Left renal pelvis (tissue), 4 donors: ENCODE results near the gene ACSL4. TPM values are rescaled to one million over a fixed set of nuclear protein-coding genes. Genes with fewer than 3 reads are reported as not detected.
"Not testable (repeated sequence)": the region's sequence is repeated elsewhere in the genome, so short reads cannot be mapped to it uniquely, and the experiment has no call there.

Source experiments
- DNase-seq, 4 donors: peaks; one replicate each; pipeline ENCODE4 v3.0.0-alpha.2; 2013; ENCODE audit warnings: low read depth in 4 of 4, low spot score in 3 of 4
- polyA plus RNA-seq, 4 donors: library from polyadenylated mRNA; unstranded; fragments of 120-200 nt; gene quantifications; one replicate each; pipeline ENCODE4 v1.2.1, GENCODE V29; 2013; ENCODE audit not compliant: insufficient read length in 4 of 4

Gene ACSL4
- polyA plus RNA-seq, 4 donors, result 16.5 to 71.9 (median 51.5) TPM

DNA sequence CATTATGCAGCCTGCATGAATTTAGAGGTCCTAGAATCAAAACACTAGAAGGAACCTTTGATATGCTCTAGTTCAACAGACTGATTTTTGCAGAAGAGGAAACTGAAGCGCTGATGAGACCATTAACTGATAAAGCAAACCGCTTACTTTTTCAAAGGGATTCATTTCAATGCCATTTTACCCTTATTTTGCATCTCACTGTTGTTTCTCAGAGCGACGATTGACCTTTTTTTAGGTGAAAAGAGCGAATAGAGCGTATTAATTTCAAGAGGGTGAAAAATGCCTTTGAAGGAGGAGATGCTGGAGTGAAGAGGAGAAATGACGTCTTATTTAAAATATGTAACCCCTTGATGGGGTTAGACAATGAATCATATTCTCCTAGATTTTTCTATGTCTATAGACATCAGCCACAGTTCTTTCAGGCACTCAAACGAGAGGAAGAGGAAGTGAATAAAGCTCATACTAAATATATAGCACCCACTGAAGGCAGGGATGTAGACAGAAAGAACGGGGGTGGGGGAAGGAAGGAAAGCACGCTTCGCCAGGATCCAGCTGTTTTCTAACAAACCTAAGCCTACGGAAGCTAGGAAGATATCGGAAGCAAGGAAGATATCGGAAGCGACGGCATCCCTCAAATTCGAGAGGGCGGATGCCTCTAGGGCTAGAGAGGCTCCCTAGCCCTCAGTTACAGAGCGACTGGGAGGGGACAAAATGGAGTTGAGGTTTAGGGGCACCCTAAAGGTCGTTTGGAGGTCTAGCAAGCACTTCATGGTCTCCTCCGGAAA is 848 bp downstream of the ACSL4 start:
- DNase-seq, result no peak

DNA sequence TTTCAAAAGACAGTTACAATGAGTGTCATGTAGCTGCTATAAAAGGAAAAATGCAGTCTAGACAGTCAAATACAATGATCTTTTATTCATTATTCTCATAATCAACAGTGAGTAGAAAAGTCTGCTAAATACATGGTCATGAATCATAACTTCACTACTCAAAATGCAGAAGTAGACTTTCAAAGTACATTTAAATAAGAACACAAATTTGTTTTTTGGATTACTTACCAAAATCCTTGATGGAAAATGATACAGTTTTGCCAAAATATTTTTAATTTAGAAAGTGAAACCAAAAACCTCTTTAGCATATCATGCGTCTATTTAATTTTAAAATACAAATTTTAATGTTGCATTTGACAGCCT is 4.9 kb downstream of the ACSL4 start:
- DNase-seq, result no peak

DNA sequence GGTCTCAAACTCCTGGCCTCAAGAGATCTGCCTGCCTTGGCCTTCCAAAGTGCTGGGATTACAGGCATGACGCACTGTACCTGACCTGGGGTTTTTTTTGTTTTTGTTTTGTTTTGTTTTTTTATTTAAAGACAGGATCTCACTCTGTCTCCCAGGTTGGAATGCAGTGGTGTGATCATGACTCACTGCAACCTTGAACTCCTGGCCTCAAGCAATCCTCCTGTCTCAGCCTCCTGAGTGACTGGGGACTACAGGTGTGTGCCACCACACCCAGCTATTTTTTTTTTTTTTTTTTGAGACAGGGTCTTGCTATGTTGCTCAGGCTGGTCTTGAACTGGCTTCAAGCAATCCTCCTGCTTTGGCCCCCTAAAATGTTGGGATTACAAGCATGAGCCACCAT is 8.1 kb downstream of the ACSL4 start:
- DNase-seq, result not testable (repeated sequence)

DNA sequence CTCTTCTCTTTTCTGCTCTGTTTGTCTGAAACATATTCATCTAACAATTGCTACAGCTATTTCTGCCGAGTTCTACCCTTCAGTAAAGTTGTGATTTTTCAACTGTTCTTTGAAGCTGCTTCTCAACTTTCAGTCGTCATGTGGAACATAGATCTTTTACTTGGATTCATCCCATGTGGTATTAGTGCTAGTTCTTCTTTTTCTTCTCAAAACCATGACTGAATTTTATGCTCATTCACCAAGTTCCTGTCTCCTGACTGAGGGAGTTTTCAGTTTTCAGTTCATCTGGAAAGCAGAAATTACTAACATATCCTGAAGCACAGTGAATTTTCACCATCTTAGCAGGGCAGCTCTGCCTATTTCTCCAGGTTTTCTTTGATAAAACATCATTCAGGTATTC is 12.1 kb downstream of the ACSL4 start:
- no peak for DNase-seq

DNA sequence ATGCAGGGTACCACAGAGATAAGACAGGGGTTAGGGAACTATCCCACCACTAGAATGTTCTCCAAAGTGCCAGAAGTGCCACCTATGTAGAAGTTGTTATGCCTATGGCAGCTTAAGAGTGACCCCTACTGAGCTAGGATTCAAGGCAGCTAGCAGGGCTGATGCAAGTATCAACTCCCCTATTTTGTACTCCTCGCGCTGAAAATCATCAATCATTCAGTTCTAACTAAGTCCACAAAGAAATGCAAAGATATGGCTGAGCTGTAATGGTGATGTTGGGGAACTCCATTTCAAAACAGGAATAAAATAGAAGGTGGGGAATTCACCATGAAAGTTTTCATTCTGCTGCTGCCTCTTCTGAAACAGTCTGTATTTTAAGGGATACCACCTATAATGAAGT is 13.8 kb downstream of the ACSL4 start:
- DNase-seq, result no peak

DNA sequence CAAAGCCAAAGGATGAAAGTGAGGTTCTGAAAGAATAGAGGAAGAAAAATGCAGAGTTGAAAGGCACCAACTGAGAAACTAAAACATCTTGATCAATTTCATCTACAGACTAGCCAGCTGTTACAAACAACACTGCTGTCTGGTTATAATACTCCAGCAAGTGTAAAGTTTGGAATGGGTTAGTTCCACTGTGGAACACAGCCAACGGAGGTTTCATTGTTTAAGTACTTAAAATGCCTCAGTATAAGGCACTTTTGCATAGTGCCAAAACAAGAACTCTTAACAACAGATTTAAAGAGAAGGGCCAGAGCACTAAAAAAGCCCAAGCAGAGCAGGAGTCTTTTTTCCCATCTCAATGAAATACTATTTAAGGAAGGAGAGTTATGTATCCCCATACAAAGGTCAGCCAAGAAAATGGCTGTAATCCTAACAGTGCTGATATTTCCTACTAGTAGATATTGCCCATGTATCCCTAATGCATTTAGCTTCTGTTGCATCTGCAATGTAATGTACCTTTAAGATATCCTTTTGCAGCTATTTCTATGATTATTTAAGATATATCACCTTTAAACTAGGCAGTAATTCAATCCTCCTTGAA is 16.5 kb downstream of the ACSL4 start:
- no peak for DNase-seq

DNA sequence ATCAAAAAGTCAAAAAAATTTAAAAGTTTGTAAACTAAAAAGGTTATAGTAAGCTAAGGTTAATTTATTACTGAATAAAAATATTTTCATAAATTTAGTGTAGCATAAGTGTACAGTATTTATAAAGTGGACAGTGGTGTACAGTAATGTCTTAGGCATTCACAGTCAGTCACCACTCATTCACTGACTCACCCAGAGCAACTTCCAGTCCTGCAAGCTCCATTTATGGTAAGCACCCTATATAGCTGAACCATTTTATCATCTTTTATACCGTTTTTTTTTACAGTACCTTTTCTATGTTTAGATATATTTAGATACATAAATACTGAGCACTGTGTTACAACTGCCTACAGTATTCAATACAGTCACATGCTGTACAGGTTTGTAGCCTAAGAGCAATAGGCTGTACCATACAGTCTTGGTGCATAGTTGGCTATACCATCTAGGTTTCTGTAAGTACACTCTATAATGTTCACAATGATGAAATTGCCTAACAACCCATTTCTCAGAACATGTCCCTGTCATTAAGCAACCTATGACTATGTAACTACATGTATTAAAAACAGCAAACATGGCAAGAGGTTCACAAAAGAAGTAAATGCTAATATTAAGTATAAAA is 18.6 kb downstream of the ACSL4 start:
- no peak for DNase-seq

DNA sequence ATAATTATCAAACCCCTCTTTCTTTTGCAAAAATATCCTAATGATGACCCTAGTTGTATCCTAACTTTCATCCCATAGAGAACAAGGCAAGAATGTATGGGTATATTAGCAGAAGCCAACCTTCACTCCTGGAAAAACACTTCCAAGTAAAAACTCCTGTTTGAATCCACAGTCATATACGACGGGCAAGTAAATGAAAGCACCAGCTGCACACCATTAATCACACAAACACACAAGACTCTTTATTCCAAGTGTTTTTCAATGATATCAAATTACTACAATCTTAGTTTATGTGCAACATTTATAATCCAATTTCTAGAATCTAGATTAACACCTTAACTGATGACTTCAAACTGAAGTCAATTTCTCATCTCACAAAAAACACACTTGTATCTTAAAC is 22.9 kb downstream of the ACSL4 start:
- DNase-seq, result no peak

DNA sequence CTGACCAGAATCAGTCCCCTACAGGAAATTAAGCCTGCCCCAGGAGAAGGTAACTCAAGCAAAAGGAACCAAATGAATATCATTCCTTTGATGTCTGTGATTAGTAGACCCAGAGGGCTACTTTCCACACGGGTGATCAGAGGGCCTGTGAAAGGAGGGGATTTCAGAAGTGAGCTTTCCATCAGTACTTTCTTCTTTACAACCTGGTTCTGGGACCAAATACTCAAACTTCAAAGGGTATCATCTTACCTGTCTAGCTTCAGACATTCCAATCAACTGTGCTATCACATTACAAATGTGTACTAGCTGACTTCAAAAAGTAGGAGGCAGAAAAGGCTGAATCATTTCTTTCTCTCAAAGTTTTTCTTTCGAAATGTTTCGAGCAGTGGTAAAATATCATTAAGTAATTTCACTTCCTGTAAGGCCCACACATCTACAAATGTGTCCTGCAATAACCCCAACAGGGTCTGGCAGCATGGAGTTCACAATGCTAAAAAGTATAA is 23.9 kb downstream of the ACSL4 start:
- DNase-seq, result no peak

DNA sequence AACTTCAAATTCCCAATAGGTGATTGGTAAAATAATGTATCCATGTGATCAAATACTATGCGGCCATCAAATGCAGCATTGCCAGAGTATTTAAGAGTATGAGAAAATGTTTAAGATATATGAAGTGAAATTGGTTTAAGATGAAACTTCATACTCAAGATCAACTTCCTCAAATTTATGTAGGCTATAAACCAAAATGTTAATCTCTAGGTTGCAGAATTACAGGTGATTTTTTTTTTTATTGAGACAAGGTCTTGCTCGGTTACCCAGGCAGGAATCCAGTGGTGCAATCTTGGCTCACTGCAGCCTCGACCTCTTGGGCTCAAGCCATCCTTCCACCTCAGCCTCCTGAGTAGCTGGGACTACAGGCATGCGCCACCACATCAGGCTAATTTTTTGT is 25.3 kb downstream of the ACSL4 start:
- DNase-seq, result no peak

DNA sequence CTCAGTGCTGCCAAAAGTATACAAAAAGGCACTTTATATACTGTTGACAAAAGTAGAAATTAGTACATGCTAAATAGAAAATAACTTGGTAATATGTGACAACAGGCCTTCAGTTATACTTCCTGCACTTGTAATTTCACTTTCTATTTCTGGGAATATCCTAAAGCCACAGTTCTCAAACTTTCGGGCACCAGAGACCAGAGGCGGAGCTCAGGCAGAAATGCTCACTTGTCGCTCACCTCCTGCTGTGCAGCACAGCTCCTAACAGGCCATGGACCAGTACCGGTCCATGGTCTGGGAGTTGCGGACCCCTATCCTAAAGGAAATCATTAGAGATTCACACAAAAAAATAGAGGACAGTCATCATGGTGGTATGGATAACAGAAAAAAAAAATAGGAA is 25.7 kb downstream of the ACSL4 start:
- DNase-seq, result no peak

DNA sequence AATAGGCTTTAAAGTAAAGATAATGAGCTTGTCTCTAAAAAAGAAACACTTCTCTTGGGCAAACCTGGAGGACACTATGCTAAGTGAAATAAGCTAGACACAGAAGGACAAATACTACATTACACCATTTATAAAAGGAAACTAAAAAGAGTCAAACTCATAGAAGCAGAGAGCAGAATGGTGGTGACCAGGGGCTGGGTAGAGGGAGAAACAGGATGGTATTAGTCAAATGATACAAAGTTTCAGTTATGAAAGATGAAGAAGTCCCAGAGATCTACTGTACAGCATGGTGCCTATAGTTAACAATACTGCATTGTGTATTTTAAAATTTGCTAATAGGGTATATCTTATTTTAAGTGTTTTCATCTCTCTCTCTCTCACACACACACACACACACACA is 28.5 kb downstream of the ACSL4 start:
- no peak for DNase-seq

DNA sequence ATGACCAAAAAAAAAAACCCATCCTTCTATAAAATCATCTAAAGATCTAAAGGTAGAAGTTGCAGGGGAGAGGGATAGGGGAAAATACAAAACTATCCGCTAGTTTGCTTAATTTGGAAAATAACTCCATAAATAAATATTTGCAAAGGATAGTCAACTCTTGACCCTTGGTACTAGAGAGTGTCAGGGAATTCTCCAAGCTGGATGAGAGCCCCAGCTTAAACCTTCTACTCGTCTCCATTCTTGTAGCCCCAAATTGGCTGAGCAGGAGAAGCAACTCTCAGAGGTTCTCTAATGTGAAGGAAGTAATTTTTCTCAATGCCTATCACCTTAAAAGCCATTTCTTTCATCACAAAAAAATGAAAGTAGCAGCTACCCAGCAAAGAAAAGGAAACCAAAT is 35.2 kb downstream of the ACSL4 start:
- DNase-seq, result no peak

DNA sequence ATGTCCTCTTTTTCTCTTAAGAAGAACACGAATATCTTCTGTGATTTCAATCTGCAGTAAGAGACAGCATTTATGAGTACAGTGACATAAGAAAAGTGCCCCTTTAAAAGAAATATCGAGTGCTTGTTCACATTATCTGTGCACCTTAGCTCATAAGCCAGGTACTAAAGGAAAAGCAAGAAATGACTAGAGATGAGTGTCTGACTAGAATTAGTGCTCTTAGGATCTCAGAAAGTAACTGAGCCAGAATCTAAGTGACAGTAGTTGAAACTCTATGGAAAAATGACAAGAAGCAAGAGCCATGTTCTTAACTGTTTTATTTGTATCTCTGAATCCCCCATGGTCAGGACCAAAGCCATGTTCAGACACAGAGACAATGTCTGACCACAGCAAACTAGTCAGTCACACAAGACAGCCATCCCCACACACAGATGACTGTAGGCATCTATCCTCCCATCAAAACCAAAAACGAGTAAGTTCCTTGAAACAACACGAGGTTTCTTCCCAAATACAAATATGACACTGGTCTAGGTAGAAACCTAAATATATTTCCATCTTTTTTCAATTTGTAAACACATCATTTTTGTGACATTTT is 36.8 kb downstream of the ACSL4 start:
- no peak for DNase-seq

DNA sequence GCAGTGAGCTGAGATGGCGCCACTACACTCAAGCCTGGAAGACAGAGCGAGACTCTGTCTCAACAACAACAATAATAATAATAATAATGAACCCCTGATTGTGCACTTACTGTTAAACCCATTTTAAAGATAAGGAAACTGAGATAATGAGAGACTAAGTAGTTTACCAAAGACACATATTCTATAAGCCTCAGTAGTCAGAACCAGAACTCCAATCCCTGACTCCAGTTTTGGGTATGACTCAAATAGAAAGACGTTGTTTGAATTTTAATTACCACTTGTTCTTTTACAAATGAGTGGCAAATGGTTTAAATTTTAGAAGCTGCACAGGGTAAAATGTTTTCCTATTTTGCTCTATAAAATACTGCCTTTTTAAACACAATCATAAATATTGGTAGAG is 37.4 kb downstream of the ACSL4 start:
- no peak for DNase-seq

DNA sequence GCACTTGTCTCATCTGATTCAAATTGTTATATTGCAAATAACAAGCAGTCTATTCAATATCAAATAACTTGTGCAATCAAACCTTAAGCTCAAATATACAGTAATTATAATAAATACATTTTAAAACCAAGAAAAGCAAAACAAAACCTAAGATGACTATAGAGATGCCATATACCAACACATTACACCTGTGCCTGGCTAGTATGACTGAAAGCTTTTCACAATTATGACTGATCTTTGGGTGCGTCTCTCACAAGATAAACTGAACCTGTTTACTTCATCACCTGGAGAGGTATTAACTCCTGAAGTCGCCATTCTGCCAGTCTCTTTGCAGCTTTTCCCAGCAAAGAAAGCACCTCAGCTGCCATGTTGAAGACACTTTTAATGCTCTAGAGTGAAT is 41.3 kb downstream of the ACSL4 start:
- DNase-seq, result no peak

DNA sequence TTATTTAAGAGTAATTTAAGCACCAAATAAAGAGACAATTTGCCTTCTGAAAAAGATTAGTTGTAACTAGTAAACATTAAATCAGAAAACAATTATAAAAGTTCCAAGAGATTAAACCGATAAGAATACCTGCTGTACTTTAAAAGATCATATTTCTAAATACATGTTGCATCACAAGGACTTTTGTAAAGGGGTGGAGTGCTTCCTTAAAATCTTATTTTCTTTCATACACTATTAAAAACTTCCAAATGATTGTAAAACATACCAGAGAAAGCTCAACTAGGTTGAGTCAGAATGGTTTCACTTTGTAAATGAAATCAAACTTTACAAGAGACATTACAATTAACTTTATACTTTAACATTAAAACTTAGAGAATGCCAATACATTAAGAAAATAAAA is 41.8 kb downstream of the ACSL4 start:
- no peak for DNase-seq

DNA sequence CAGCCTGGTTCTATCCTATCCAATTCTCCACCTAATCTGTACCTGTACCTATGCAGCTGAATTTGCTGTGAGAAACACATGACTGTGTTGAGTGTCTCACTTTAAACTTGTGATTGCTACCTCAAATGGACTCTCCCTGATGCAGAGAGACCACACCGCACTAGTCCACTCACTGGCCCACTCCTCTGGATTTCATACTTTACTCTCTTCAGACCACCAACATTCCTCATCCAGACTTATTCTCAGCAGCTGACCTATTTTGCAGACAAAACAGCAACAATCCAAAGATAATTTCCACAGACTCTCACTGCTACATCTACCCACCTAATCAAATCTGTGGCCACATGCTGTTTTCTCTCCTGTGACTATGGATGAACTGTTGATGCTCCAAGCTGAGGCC is 45.2 kb downstream of the ACSL4 start:
- no peak for DNase-seq

DNA sequence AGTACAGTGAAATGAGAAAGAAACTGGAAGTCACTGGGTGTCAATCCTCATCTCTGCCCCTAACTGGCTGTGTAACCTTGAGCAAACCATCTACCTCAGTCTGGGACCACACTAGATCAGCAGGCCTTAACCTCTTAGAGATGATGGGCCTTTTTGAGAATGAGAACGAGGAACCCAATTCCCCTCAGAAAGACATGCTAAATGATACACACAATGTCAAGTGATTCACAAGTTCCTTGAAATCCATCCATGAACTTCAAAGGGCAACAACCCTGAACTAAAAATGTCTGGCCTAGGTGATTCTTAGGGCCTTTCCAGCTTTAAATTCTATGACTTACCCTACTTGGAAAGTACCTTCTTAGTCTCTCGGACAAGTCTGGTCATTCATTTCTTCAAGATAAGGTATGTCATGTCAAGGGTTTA is 47.4 kb downstream of the ACSL4 start:
- DNase-seq, result no peak

DNA sequence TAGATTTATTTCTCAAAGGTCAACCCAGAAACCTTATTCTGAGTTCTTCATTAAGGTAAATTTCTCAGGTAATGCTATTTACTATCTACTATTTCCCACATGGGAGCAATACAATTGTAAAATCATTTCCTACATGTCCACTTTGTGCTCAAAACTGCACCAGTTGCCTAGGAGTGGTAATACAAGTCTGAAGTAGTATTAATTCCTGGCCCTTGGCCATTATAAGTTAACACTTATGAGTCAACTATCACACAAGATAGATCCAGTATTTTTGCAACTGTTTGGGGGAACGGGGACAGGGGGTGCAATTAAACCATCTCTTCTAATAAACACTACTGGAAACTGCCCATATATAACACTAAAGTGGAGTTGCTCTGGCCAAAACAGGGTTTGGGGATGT is 48.9 kb downstream of the ACSL4 start:
- DNase-seq, result no peak

DNA sequence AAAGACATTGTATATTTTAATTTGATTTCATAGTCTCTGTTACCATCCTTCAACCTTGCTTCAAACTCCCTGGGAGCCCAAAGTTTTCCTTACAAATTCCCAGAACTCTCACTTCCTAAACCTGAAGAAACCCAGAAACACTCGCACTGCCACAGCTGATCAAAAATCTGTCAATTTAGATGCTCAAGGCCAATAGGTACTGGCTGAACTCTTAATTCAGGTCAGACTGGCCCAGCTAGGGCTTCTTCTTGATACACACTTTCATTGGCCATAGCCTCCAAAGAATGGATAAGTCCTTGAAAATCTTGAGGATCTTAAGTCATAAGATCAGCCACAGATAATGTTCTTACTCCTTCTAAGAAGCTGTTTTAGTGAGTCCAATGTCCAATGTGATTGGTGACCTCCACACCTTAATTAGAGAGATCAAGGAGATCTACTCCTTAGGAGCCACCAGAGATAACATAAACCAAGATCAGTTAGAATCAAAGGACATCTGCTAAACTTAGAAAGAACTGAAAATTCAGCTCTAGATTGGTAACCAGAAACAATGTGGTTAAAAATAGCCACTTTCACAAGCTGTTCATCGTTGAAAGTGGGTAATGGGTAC is 51.5 kb downstream of the ACSL4 start:
- no peak for DNase-seq
